WERI-Rb-1 (cell line): Measurements from ENCODE around the gene FN1.

Experiments
- DNase-seq: peaks from one replicate; pipeline ENCODE4 v3.0.0-alpha.2; 2020
- H3K27ac ChIP-seq: fragments of 250-450 bp; sonication (Bioruptor Pico); 2 replicates; pipeline ENCODE4 v1.5.1; 2020; ENCODE audit warnings: mild to moderate bottlenecking, moderate library complexity
- H3K27me3 ChIP-seq: fragments of 250-450 bp; sonication (Bioruptor Pico); 2 replicates; pipeline ENCODE4 v1.5.1; 2021; ENCODE audit warnings: mild to moderate bottlenecking, low read depth, moderate library complexity; ENCODE audit not compliant: insufficient read depth, severe bottlenecking
- H3K36me3 ChIP-seq: fragments of 250-450 bp; sonication (Bioruptor Pico); 2 replicates; pipeline ENCODE4 v1.5.1; 2020; ENCODE audit warnings: mild to moderate bottlenecking, moderate library complexity
- H3K4me3 ChIP-seq: 2 replicates; pipeline ENCODE4 v1.5.1; 2011; ENCODE audit warnings: low read depth, mild to moderate bottlenecking, control low read depth, low read length
- H3K9me3 ChIP-seq: fragments of 250-450 bp; sonication (Bioruptor Pico); 2 replicates; pipeline ENCODE4 v1.5.1; 2021; ENCODE audit warnings: mild to moderate bottlenecking, moderate library complexity; ENCODE audit not compliant: severe bottlenecking
- TF ChIP-seq, protein P1 (sequence below): IDR thresholded peaks from 2 replicates; pipeline ENCODE4 v1.5.1; 2011; ENCODE audit warnings: low read depth, mild to moderate bottlenecking, control low read depth, inconsistent platforms, low read length

FN1 gene

GRCh38 chr2:215367662-215368492, 68.0 kb downstream of the FN1 start:
- no peak overlapping the region for H3K27ac ChIP-seq
- TF ChIP-seq, protein P1, sequence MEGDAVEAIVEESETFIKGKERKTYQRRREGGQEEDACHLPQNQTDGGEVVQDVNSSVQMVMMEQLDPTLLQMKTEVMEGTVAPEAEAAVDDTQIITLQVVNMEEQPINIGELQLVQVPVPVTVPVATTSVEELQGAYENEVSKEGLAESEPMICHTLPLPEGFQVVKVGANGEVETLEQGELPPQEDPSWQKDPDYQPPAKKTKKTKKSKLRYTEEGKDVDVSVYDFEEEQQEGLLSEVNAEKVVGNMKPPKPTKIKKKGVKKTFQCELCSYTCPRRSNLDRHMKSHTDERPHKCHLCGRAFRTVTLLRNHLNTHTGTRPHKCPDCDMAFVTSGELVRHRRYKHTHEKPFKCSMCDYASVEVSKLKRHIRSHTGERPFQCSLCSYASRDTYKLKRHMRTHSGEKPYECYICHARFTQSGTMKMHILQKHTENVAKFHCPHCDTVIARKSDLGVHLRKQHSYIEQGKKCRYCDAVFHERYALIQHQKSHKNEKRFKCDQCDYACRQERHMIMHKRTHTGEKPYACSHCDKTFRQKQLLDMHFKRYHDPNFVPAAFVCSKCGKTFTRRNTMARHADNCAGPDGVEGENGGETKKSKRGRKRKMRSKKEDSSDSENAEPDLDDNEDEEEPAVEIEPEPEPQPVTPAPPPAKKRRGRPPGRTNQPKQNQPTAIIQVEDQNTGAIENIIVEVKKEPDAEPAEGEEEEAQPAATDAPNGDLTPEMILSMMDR, result no peak
- no peaks in the 10 kb centered on the region for H3K27me3 ChIP-seq
- no peaks in the 10 kb centered on the region for H3K9me3 ChIP-seq
- no peak overlapping the region for H3K4me3 ChIP-seq
- no peak for DNase-seq
- no peaks in the 10 kb centered on the region for H3K36me3 ChIP-seq

- Histone ChIP-seq H3K4me3 (no peak overlapping the region), H3K9me3 (no peaks in the 10 kb centered on the region), H3K27ac (no peak overlapping the region), H3K36me3 (no peaks in the 10 kb centered on the region), H3K27me3 (no peaks in the 10 kb centered on the region)
- no peak for DNase-seq
- TF ChIP-seq, protein P1, result no peak
Observed at GRCh38 chr2:215366440-215367032, 69.3 kb downstream of the FN1 start.

- TF ChIP-seq, protein P1, result no peak
- no peaks in the 10 kb centered on the region for H3K27me3 ChIP-seq
- H3K27ac ChIP-seq, result no peak overlapping the region
- DNase-seq, result no peak
- no peaks in the 10 kb centered on the region for H3K9me3 ChIP-seq
- no peaks in the 10 kb centered on the region for H3K36me3 ChIP-seq
- no peak overlapping the region for H3K4me3 ChIP-seq
Observed at GRCh38 chr2:215365184-215365658, 70.6 kb downstream of the FN1 start.

DNA sequence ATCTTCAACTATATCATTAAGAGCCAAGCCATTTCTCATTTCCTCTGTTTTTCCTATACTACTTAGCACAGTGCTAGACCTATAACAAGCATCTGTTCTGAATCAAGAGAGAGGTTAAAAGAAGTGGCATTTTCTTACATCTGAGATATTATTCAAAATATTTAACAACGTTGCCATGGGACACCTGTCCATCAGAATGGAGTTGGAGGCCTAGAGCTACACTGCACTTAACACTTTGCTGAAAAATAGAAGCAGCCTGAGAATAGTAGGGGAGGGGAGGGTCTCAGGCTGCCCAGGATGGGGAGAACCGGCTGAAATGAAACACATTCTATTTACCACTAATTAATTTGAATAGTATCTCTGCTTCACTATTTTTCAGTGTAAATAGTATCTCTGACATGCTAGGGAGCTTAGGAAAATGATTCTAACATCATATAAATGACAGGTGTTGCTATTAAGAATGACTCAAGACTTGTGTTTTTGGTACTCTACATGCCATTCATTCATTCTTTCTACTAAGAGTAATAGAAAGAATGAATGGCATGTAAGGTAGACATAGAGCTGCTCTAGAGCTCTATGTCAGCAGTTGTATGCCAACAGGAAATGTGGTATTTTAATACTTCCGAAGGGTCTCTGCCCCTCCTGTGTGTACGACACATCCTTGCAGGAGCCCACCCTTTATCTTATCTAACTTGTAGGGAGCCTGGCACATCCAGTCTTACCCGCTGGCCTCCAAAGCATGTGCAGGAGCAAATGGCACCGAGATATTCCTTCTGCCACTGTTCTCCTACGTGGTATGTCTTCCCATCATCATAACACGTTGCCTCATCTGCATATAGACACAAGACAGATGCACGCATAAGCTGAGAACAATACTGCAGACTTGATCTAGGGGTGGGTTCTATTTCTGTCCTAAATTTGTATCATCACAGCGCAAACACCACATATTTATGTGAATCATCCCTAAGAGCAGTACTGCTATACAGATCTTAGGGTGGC, 71.4 kb downstream of the FN1 start:
- no peak for DNase-seq
- Histone ChIP-seq H3K36me3 (no peaks in the 10 kb centered on the region), H3K4me3 (no peak overlapping the region), H3K9me3 (no peaks in the 10 kb centered on the region), H3K27me3 (no peaks in the 10 kb centered on the region), H3K27ac (no peak overlapping the region)
- TF ChIP-seq, protein P1, result no peak

DNA sequence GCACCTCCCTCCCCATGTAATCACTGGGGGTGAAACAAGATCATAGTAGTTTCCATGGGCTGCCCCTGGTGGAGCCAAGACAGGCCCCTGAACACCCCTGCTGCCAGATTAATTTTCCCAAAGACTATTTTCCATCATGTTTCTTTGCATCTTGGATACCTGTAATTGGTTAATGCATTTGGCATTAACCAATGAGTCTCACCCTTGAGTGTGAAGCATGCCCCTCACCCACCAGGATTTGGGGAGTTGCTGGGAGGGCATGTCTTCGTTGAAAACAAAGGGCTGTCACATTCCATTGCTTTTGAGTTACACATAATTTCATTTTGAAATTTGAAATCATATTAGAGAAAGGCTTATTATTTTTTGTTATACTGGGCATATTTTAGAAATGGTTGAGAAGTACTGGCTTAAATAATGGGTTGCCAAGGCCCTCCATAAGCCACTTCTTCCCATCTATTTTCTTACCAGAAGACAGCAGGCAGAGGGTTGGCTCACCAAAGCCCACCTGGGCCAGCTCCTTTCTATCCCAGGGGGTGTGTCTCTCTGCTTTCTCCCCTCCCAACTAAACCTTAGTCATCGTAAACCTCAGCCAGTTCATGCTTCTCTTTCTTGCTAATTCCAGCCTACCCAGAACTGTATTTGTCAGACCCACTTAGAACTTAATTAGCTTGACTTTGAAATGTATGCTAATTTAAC, 72.3 kb downstream of the FN1 start:
- Histone ChIP-seq H3K9me3 (no peaks in the 10 kb centered on the region), H3K27me3 (no peaks in the 10 kb centered on the region), H3K36me3 (no peaks in the 10 kb centered on the region), H3K4me3 (no peak overlapping the region), H3K27ac (no peak overlapping the region)
- no peak for DNase-seq
- TF ChIP-seq, protein P1, result no peak
